Thyroid gland (tissue), 4 donors: ENCODE results near the gene ZNF280A. TPM values are rescaled to one million over a fixed set of nuclear protein-coding genes. Genes with fewer than 3 reads are reported as not detected.
"Not testable (repeated sequence)": the region's sequence is repeated elsewhere in the genome, so short reads cannot be mapped to it uniquely, and the experiment has no call there.

ENCODE experiments used
- DNase-seq, 2 donors: peaks; one replicate each; pipeline ENCODE4 v3.0.0-alpha.2; 2019
- H3K27ac ChIP-seq, 3 donors: fragments of 200-600 bp; sonication (generic); 1 replicate in 2 of 3; 2 replicates in 1 of 3; pipeline ENCODE4 v1.5.1; 2016 to 2019; ENCODE audit warnings: mild to moderate bottlenecking in 1 of 3, moderate library complexity in 1 of 3
- H3K27me3 ChIP-seq: fragments of 200-600 bp; sonication (generic); one replicate; pipeline ENCODE4 v1.5.1; 2019
- H3K36me3 ChIP-seq, 2 donors: fragments of 200-600 bp; sonication (generic); one replicate each; pipeline ENCODE4 v1.5.1; 2016 to 2019
- H3K4me1 ChIP-seq, 2 donors: fragments of 200-600 bp; sonication (generic); one replicate each; pipeline ENCODE4 v1.5.1; 2017 to 2019
- H3K4me3 ChIP-seq, 3 donors: fragments of 200-600 bp; sonication (generic); replicated peaks in 1 of 3; 1 replicate in 2 of 3; 2 replicates in 1 of 3; pipeline ENCODE4 v1.5.1; 2016; ENCODE audit warnings: mild to moderate bottlenecking in 1 of 3
- H3K9me3 ChIP-seq: fragments of 200-600 bp; sonication (generic); one replicate; pipeline ENCODE4 v1.5.1; 2017
- POLR2A ChIP-seq, 2 donors: fragments of 450-650 bp; IDR thresholded peaks; one replicate each; pipeline ENCODE4 v1.6.1; 2017; ENCODE audit warnings: antibody characterized with exemption in 2 of 2, mild to moderate bottlenecking in 2 of 2, moderate library complexity in 1 of 2
- WGBS, 2 donors: methylation state at CpG; one replicate each; pipeline ENCODE4 v1.1.5; 2017; 5-methylcytosine and 5-hydroxymethylcytosine counted together
- intact Hi-C: fragments of 100-400 bp; cut with DNase I; formaldehyde crosslinking; loops from one replicate; pipeline ENCODE4 v1.15.1; 2023
- total RNA-seq, 4 donors: library from RNA; depleted of rRNA; stranded (reverse); fragments of >200 nt; gene quantifications; one replicate each; pipeline ENCODE4 v1.2.3, GENCODE V29; 2016
- TF ChIP-seq, protein P1 (sequence below), 6 experiments: fragments of 200-600 bp in 3 of 6; fragments of 450-650 bp in 3 of 6; sonication (generic) in 3 of 6; IDR thresholded peaks; one replicate each; pipeline ENCODE4 v1.5.1; 2016 to 2019; ENCODE audit warnings: antibody characterized with exemption in 6 of 6, mild to moderate bottlenecking in 2 of 6, inconsistent platforms in 1 of 6, moderate library complexity in 1 of 6

ZNF280A gene
- total RNA-seq, 4 donors from 2014 or later: not detected

DNA sequence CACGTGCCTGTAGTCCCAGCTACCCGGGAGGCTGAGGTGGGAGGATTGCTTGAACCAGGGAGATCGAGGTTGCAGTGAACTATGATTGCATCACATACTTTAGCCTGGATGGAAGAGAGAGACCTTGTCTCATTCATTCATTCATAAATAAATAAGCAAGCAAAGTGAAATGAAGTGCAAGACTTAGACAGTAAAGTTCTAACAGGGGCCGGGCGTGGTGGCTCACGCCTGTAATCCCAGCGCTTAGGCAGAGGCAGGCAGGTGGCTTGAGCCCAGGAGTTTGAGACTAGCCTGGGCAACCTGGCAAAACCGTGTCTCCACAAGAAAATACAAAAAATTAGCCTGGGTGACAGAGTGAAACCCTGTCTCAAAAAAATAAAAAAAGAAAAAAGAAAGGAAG lies 1.6 kb upstream of the ZNF280A start:
- Histone ChIP-seq H3K4me1 (no peaks in the 10 kb centered on the region), H3K36me3 (no peaks in the 10 kb centered on the region), H3K4me3 (no peak overlapping the region), H3K27me3 (no peaks in the 10 kb centered on the region), H3K9me3 (no peaks in the 10 kb centered on the region), H3K27ac (no peak overlapping the region)
- 87 to 89% methylated on average over 8 of the region's 8 CpGs for WGBS, 2 donors
- no peak for DNase-seq
- TF ChIP-seq, protein P1, sequence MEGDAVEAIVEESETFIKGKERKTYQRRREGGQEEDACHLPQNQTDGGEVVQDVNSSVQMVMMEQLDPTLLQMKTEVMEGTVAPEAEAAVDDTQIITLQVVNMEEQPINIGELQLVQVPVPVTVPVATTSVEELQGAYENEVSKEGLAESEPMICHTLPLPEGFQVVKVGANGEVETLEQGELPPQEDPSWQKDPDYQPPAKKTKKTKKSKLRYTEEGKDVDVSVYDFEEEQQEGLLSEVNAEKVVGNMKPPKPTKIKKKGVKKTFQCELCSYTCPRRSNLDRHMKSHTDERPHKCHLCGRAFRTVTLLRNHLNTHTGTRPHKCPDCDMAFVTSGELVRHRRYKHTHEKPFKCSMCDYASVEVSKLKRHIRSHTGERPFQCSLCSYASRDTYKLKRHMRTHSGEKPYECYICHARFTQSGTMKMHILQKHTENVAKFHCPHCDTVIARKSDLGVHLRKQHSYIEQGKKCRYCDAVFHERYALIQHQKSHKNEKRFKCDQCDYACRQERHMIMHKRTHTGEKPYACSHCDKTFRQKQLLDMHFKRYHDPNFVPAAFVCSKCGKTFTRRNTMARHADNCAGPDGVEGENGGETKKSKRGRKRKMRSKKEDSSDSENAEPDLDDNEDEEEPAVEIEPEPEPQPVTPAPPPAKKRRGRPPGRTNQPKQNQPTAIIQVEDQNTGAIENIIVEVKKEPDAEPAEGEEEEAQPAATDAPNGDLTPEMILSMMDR (IDR thresholded peaks at IDR 0.05): no peak
- TF ChIP-seq POLR2A (IDR thresholded peaks at IDR 0.05): no peak
- intact Hi-C loops: no loop called here

GRCh38 chr22:22520667-22521602 lies 865 bp upstream of the ZNF280A start:
- intact Hi-C loops: no loop called here
- H3K27ac ChIP-seq: no peak overlapping the region
- no peak for TF ChIP-seq POLR2A (IDR thresholded peaks at IDR 0.05)
- TF ChIP-seq, protein P1 (IDR thresholded peaks at IDR 0.05): no peak
- H3K27me3 ChIP-seq: no peaks in the 10 kb centered on the region
- H3K4me3 ChIP-seq: no peak overlapping the region
- no peak for DNase-seq
- H3K4me1 ChIP-seq: no peaks in the 10 kb centered on the region
- no peaks in the 10 kb centered on the region for H3K9me3 ChIP-seq
- H3K36me3 ChIP-seq: no peaks in the 10 kb centered on the region
- WGBS, 2 donors: 86 to 89% methylated on average over 12 of the region's 12 CpGs

- no peak for DNase-seq
- H3K36me3 ChIP-seq: no peaks in the 10 kb centered on the region
- TF ChIP-seq, protein P1 (IDR thresholded peaks at IDR 0.05): no peak
- TF ChIP-seq POLR2A (IDR thresholded peaks at IDR 0.05): no peak
- H3K4me3 ChIP-seq: no peak overlapping the region
- intact Hi-C loops: no loop called here
- H3K4me1 ChIP-seq: peaks cover 0 to under 1% of the 10 kb centered on the region in 2 donors
- WGBS, 2 donors: 70 to 71% methylated on average over 5 of the region's 5 CpGs
- no peaks in the 10 kb centered on the region for H3K27me3 ChIP-seq
- no peaks in the 10 kb centered on the region for H3K9me3 ChIP-seq
- H3K27ac ChIP-seq: no peak overlapping the region
Observed at GRCh38 chr22:22519591-22519990, 479 bp downstream of the ZNF280A start.

- no peak overlapping the region for H3K27ac ChIP-seq
- 74 to 79% methylated on average over 4 of the region's 4 CpGs for WGBS, 2 donors
- H3K27me3 ChIP-seq: no peaks in the 10 kb centered on the region
- H3K36me3 ChIP-seq: no peaks in the 10 kb centered on the region
- H3K4me1 ChIP-seq: peaks cover 0 to 2% of the 10 kb centered on the region in 2 donors
- no peak overlapping the region for H3K4me3 ChIP-seq
- intact Hi-C loops: no loop called here
- no peak for DNase-seq
- TF ChIP-seq, protein P1 (IDR thresholded peaks at IDR 0.05): no peak
- TF ChIP-seq POLR2A (IDR thresholded peaks at IDR 0.05): no peak
- H3K9me3 ChIP-seq: no peaks in the 10 kb centered on the region
Observed at GRCh38 chr22:22516992-22517391, 3.1 kb downstream of the ZNF280A start.

DNA sequence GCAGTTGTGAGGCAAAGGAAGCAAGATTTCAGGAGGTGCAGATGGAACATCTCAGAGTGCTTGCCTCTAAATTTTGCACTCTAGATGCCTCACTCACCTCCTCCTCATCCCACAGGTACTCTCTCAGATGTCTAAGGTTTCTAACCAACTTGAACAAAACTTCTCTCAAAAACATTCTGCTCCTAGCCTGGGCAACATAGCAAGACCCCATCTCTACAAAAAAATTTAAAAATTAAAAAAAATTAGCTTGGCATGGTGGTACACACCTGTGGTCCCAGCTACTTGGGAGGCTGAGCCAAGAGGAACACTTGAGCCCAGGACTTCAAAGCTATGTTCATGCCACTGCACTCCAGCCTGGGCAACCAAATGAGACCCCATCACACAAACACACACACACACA lies 4.2 kb downstream of the ZNF280A start:
- Histone ChIP-seq H3K27me3 (no peaks in the 10 kb centered on the region), H3K4me3 (no peak overlapping the region), H3K4me1 (peaks cover 0 to 2% of the 10 kb centered on the region in 2 donors), H3K36me3 (no peaks in the 10 kb centered on the region), H3K9me3 (no peaks in the 10 kb centered on the region), H3K27ac (no peak overlapping the region)
- no peak for TF ChIP-seq POLR2A (IDR thresholded peaks at IDR 0.05)
- TF ChIP-seq, protein P1 (IDR thresholded peaks at IDR 0.05): no peak
- intact Hi-C loops: no loop called here
- no peak for DNase-seq

DNA sequence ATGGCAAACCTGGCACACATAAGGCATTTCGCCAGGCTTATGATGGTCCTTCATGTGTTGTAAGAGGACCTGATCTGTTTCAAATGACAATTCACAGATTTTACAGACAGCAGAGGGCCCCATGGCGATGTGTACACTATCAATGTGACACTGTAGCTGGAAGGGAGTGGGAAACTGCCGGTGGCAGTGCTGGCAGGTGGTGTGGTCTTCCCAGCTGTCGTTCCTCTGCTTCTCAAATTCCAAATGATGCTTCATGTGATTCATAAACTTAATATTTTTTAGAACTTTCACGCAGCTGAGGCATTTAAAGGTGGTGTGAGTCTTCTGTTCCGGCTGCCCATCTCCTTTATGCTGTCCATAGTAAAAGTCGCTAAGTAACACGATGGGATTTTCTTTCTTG lies 5.6 kb downstream of the ZNF280A start:
- H3K27me3 ChIP-seq, H3K9me3 ChIP-seq, H3K27ac ChIP-seq, H3K4me3 ChIP-seq, H3K4me1 ChIP-seq, intact Hi-C loops, H3K36me3 ChIP-seq: not testable (repeated sequence)
- WGBS, 2 donors: 51 to 55% methylated on average over 8 of the region's 8 CpGs
- DNase-seq: peak in 1 of 2 donors; percentile 5
